Measurements from ENCODE around the gene PHLDB2. TPM values are rescaled to one million over a fixed set of nuclear protein-coding genes. Genes with fewer than 3 reads are reported as not detected.

PHLDB2 gene
- total RNA-seq, 1 donor from 2014 or later = 0.80 TPM

DNA sequence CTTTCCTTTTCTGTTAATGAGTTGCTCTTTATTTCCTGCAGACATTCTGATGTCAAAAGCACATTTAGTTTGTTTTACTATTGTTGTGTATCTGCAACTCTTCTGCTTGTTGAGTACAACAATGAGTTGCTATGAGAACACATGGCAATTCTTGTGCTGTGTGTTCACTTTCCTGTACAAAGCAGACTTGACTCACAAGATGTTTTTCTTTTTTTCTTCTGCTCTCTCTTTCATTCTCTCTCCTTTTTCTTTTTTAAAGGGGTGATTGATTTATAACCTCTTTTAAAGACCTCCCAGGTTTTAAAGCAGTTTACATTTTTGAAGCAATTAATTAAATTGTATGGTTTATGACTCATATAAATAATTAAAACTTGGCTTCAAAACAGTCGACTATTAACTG is 88.2 kb downstream of the PHLDB2 start:
- no peak for DNase-seq (ENCODE audit: low spot score)
- intact Hi-C loops (cut with micrococcal nuclease) = no loop called here
- H3K27ac Mint-ChIP-seq = no peak overlapping the region
- H3K9me3 Mint-ChIP-seq = no peaks in the 10 kb centered on the region
- no peak overlapping the region for H3K4me3 Mint-ChIP-seq (ENCODE audit: low read depth)
- H3K4me1 Mint-ChIP-seq (ENCODE audit: low read depth) = no peaks in the 10 kb centered on the region
- peaks cover 39% of the 10 kb centered on the region for H3K27me3 Mint-ChIP-seq (ENCODE audit: low read depth)
- H3K36me3 Mint-ChIP-seq (ENCODE audit: low read depth) = no peaks in the 10 kb centered on the region

DNA sequence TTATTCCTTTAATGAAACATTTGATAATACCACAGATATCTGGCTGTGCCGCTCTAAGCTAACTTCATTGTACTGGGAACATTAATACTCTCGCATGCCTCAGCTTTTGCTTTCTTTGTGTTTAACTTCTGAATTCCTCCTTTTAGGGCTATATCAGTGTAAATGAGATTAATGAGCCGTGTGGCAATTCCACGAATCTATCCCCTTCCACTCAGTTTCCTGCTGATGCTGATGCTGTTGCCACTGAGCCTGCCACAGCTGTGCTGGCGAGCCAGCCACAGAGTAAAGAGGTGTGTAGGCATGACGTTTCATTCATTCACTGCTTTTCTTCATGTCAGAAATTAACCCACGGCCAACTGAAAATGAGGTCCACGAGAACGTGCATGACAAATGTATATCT is 89.7 kb downstream of the PHLDB2 start:
- intact Hi-C loops (cut with micrococcal nuclease) = no loop called here
- H3K4me1 Mint-ChIP-seq (ENCODE audit: low read depth) = no peaks in the 10 kb centered on the region
- H3K9me3 Mint-ChIP-seq = no peaks in the 10 kb centered on the region
- peaks cover 39% of the 10 kb centered on the region for H3K27me3 Mint-ChIP-seq (ENCODE audit: low read depth)
- H3K4me3 Mint-ChIP-seq (ENCODE audit: low read depth) = no peak overlapping the region
- H3K27ac Mint-ChIP-seq = no peak overlapping the region
- no peak for DNase-seq (ENCODE audit: low spot score)
- H3K36me3 Mint-ChIP-seq (ENCODE audit: low read depth) = no peaks in the 10 kb centered on the region

DNA sequence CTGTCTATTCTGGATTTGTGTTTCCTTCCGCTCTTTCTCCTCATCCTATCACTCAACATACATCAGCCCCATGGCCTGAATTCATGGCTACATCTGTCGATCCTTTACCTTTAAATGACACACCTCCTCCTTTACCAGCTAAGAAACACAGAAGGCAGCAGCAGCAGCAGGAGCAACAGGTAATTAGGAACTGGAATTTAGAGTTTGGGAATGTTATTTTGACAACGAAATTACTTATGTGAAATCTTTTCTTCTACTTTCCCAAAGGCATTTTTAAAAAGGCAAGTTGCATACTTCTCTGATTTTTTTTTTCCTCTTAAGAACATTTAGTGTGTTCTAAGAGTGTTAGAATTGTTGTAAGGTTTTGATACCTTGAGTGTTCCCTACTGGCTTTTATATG is 90.6 kb downstream of the PHLDB2 start:
- intact Hi-C loops (cut with micrococcal nuclease) = no loop called here
- H3K27me3 Mint-ChIP-seq (ENCODE audit: low read depth) = peaks cover 39% of the 10 kb centered on the region

DNA sequence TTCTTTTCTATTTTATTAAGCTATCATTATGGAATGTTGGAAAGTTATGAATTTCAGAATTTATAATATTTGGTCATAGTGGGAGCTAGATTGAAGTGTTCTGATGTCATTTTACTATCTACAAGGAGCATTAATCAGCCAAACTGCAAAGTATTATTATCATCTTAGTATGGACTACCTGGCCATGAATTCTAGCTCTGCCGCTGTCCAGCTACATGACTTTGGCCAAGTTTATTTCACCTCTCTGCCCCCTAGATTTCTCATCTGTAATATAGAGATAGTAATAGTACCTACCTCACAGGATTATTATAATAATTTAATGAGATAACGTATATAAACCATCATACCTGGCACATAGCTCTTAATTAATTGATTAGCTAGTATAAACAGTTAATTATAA is 92.0 kb downstream of the PHLDB2 start:
- Mint-ChIP-seq H3K27me3 (ENCODE audit: low read depth) (peaks cover 34% of the 10 kb centered on the region), H3K4me3 (ENCODE audit: low read depth) (no peak overlapping the region), H3K4me1 (ENCODE audit: low read depth) (no peaks in the 10 kb centered on the region), H3K27ac (no peak overlapping the region), H3K9me3 (no peaks in the 10 kb centered on the region), H3K36me3 (ENCODE audit: low read depth) (no peaks in the 10 kb centered on the region)
- no peak for DNase-seq (ENCODE audit: low spot score)
- intact Hi-C loops (cut with micrococcal nuclease) = no loop called here

More for the DNA sequence above, 90.6 kb downstream of the PHLDB2 start:
- Mint-ChIP-seq H3K27ac (no peak overlapping the region), H3K4me1 (ENCODE audit: low read depth) (no peaks in the 10 kb centered on the region), H3K4me3 (ENCODE audit: low read depth) (no peak overlapping the region), H3K36me3 (ENCODE audit: low read depth) (no peaks in the 10 kb centered on the region), H3K9me3 (no peaks in the 10 kb centered on the region)
- DNase-seq (ENCODE audit: low spot score) = no peak

DNA sequence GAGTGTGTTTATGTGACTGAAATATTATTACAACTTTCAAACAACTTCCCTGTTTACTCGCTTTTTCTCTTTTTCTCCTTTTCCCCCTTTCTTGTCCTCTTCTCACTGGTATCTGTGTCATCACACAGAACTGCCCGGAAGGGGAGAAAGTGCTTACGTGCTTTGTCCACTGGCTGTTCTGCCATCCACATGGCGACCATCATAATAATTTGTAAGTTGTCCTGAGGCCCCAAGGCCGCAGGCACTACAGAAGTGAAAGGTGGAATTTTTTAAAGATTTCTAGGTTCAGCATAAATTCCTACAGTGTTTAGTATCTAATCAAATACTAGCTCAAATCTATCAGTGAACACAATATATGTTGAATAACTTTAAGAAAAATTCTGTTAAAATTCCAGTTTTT is 93.0 kb downstream of the PHLDB2 start:
- no peaks in the 10 kb centered on the region for H3K9me3 Mint-ChIP-seq
- intact Hi-C loops (cut with micrococcal nuclease) = no loop called here

DNA sequence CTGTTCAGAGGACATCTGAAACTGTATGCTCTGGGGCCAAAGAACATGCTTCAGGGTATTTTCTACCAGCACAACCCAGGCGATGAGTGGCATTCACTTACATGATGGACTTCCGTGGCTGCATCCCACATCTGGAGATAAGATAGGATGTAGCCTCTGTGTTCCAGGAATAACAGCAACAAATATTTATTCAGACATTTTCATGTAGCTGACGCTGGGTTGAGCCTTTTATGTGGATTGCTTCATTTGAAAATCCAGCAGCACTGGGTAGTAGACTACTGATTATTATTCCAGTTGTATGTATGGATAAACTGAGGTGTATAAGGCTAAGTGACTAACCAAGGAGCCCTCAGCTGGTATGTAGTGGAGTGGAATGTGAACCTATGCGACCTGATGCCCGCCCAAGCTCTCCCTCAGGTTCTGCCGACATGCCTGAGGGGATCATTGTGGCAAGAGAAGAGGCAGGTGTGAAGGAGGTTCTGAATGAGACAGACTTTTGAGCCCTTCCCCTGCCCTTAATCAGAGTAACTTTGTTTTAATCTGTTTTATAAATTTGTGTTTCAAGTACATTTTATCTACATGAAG is 93.9 kb downstream of the PHLDB2 start:
- H3K27me3 Mint-ChIP-seq (ENCODE audit: low read depth) = peaks cover 29% of the 10 kb centered on the region
- DNase-seq (ENCODE audit: low spot score) = no peak
- no peaks in the 10 kb centered on the region for H3K9me3 Mint-ChIP-seq
- no peak overlapping the region for H3K4me3 Mint-ChIP-seq (ENCODE audit: low read depth)
- no peaks in the 10 kb centered on the region for H3K36me3 Mint-ChIP-seq (ENCODE audit: low read depth)
- intact Hi-C loops (cut with micrococcal nuclease) = no loop called here
- H3K4me1 Mint-ChIP-seq (ENCODE audit: low read depth) = peaks cover 2% of the 10 kb centered on the region
- H3K27ac Mint-ChIP-seq = no peak overlapping the region

More for the DNA sequence above, 93.0 kb downstream of the PHLDB2 start:
- Mint-ChIP-seq H3K27ac (no peak overlapping the region), H3K27me3 (ENCODE audit: low read depth) (peaks cover 28% of the 10 kb centered on the region), H3K4me1 (ENCODE audit: low read depth) (no peaks in the 10 kb centered on the region), H3K36me3 (ENCODE audit: low read depth) (no peaks in the 10 kb centered on the region), H3K4me3 (ENCODE audit: low read depth) (no peak overlapping the region)
- no peak for DNase-seq (ENCODE audit: low spot score)

DNA sequence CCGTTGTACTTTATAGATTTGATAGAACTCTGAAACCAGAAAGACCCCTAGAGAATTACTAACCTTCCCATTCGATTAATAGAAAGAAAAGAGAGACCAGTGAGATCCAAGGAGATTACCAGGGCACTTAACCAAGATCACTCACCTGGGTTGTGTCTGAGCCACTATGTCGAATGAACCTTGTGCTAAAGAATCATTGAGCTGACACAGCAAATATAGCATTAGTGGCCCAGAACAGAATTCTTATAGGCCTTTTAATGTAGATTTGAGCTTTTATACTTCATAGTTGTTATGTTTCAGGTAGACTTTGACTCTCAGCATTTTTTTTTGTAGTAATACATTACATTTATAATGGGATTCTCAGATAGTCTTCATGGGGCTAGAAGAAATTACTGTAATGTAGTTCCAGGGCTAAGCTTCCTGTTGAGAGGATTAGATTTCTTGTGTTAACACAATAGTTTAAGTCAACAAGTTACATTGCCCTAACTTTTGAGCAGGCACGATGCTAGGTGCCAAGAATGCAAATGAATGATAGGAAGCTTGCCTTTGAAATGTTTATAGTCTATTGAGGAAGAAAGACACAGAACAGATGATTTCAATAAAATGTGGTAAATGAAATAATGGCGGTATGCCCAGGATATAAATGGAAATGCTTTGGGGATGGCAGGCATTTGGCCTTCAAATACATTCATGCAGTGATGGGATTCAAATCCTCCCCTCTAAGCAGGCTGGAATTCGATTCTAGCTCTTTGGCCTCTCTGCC is 95.3 kb downstream of the PHLDB2 start:
- no peak overlapping the region for H3K27ac Mint-ChIP-seq
- peaks cover 23% of the 10 kb centered on the region for H3K27me3 Mint-ChIP-seq (ENCODE audit: low read depth)
- intact Hi-C loops (cut with micrococcal nuclease) = no loop called here
- no peak for DNase-seq (ENCODE audit: low spot score)
- H3K36me3 Mint-ChIP-seq (ENCODE audit: low read depth) = no peaks in the 10 kb centered on the region
- H3K4me1 Mint-ChIP-seq (ENCODE audit: low read depth) = peaks cover 2% of the 10 kb centered on the region
- H3K4me3 Mint-ChIP-seq (ENCODE audit: low read depth) = no peak overlapping the region
- H3K9me3 Mint-ChIP-seq = no peaks in the 10 kb centered on the region

DNA sequence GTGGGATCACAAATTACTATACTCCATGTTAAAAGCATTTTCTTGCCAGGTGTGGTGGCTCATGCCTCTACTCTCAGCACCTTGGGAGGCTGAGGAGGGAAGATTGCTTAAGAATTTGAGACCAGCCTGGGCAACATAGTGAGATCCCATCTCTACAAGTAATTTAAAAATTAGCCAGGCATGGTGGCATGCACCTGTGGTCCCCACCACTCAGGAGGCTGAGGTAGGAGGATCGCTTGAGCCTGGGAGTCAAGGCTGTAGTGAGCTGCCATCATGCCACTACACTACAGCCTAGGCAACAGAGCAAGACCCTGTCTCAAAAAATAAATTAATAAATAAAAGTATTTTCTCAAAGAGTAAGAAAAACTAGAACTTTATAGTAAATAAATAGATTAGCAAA is 96.8 kb downstream of the PHLDB2 start:
- intact Hi-C loops (cut with micrococcal nuclease) = no loop called here
- peaks cover 2% of the 10 kb centered on the region for H3K4me1 Mint-ChIP-seq (ENCODE audit: low read depth)
- H3K9me3 Mint-ChIP-seq = no peaks in the 10 kb centered on the region

DNA sequence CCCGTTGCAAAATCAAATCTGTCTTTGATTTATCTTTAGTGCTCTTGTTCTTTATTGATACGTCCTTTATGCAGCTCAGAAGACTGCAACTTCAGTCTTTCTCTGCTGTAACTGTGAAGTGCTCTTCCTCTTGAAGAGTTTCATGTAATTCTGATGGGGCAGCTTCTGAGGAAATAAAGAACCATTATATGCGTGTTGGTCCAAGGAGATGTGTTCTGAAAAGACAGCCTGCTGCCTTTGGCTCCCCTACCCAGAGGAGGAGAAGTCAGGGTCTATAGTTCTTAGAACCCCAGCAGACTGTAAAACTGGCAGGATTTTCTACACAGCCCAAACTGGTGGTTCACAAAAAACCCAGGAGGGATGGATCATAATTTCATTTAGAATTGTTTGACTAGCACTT is 97.4 kb downstream of the PHLDB2 start:
- peaks cover 10% of the 10 kb centered on the region for H3K27me3 Mint-ChIP-seq (ENCODE audit: low read depth)
- intact Hi-C loops (cut with micrococcal nuclease) = no loop called here
- no peaks in the 10 kb centered on the region for H3K9me3 Mint-ChIP-seq
- no peaks in the 10 kb centered on the region for H3K36me3 Mint-ChIP-seq (ENCODE audit: low read depth)
- no peak overlapping the region for H3K4me3 Mint-ChIP-seq (ENCODE audit: low read depth)
- DNase-seq (ENCODE audit: low spot score) = no peak
- peaks cover 2% of the 10 kb centered on the region for H3K4me1 Mint-ChIP-seq (ENCODE audit: low read depth)
- H3K27ac Mint-ChIP-seq = no peak overlapping the region

More for the DNA sequence above, 96.8 kb downstream of the PHLDB2 start:
- Mint-ChIP-seq H3K27me3 (ENCODE audit: low read depth) (peaks cover 13% of the 10 kb centered on the region), H3K36me3 (ENCODE audit: low read depth) (no peaks in the 10 kb centered on the region), H3K27ac (no peak overlapping the region), H3K4me3 (ENCODE audit: low read depth) (no peak overlapping the region)
- DNase-seq (ENCODE audit: low spot score) = no peak

DNA sequence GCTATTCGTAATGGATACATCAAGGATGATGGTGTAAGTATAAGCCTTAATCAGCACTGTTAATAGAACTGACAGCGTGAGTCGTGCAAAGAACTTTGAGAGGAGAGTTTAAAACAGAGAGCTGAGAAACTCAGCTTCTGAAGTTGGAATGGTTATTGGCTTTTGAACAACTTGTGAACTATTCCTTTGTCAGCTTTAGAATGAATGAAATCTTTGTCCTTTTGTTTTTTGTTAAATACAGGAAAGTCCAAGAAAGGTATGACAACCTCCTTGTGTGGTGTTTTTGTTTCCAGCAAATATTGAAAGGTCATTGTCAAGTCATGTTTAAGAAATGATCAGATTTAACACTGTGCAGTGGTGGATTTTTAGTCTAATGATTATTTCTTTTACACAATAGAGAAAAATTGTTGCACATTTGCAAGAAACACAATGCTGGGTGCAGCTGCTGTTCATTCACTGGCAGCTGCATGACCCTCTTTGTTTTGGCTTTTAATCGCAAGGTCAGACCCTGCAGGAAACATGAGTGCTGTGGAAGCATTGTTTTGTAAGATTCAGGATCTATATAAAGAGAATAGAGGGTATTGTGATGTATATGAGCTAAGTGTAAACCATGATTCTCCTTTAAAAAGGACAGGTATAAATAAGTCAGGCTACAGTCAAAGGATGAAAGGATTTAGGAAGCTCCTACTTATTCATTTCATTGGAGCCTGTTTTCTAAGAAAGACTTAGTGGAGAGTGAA is 98.1 kb downstream of the PHLDB2 start:
- Mint-ChIP-seq H3K4me1 (ENCODE audit: low read depth) (peaks cover 2% of the 10 kb centered on the region), H3K36me3 (ENCODE audit: low read depth) (no peaks in the 10 kb centered on the region), H3K27ac (no peak overlapping the region)

DNA sequence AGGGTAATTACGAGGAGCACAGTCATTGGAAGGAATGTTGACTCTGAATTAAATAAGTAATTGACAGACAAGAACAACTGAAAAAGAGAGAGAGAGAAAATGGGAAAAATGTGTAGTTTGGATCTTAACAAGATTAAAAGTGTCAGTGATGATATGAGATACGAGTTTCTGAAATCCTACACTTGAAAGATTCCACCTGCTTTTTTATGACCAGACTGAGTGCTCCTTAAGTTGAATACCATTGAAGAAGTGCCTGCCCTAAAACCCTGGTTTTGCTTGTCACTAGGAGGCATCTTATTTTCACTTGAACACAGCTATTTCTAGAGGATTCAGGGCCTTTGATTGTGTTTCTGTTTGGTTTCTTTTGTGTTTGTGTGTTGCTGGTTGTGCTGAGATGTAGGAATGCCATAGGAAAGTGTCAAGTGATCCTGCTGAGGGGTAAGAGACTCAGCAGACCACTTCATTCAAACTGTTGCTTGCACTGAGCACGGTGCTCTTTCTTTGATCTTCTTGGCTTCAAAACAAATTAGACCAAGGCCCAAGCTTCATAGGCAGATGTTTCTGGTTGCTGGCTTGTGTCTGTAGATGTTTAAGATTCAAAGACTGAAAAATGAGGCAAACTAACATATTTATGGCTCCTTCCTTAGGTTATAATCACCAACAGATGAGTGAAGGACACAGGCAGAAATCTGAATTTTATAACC is 102.5 kb downstream of the PHLDB2 start:
- no peaks in the 10 kb centered on the region for H3K9me3 Mint-ChIP-seq
- peaks cover 7% of the 10 kb centered on the region for H3K27me3 Mint-ChIP-seq (ENCODE audit: low read depth)
- no peak overlapping the region for H3K27ac Mint-ChIP-seq
- no peaks in the 10 kb centered on the region for H3K36me3 Mint-ChIP-seq (ENCODE audit: low read depth)
- no peak overlapping the region for H3K4me3 Mint-ChIP-seq (ENCODE audit: low read depth)
- no peak for DNase-seq (ENCODE audit: low spot score)
- peaks cover 13% of the 10 kb centered on the region for H3K4me1 Mint-ChIP-seq (ENCODE audit: low read depth)
- intact Hi-C loops (cut with micrococcal nuclease) = no loop called here

More for the DNA sequence above, 98.1 kb downstream of the PHLDB2 start:
- no peaks in the 10 kb centered on the region for H3K9me3 Mint-ChIP-seq
- peaks cover 7% of the 10 kb centered on the region for H3K27me3 Mint-ChIP-seq (ENCODE audit: low read depth)
- intact Hi-C loops (cut with micrococcal nuclease) = no loop called here
- no peak overlapping the region for H3K4me3 Mint-ChIP-seq (ENCODE audit: low read depth)
- DNase-seq (ENCODE audit: low spot score) = no peak

DNA sequence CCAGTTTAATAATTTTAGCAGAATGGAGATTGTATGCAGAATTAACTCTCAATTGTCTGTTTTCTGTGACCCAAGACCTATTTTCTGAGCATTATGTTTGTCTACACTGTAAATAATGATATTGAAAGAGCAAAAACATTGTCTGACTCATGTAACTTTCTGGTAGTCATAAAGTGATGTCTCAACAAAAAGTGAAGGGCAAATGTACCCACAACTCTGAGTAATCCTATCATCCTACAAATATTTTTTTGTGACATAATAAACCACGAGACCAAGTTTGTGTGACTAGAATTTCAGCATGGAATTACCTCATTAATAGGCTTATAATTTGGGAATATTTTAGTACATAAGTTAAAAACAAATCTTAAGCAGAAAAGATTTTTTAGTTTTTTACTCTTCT is 104.4 kb downstream of the PHLDB2 start:
- H3K36me3 Mint-ChIP-seq (ENCODE audit: low read depth) = no peaks in the 10 kb centered on the region
- H3K4me1 Mint-ChIP-seq (ENCODE audit: low read depth) = peaks cover 17% of the 10 kb centered on the region
- H3K4me3 Mint-ChIP-seq (ENCODE audit: low read depth) = no peak overlapping the region
- intact Hi-C loops (cut with micrococcal nuclease) = no loop called here
- DNase-seq (ENCODE audit: low spot score) = no peak
- H3K27ac Mint-ChIP-seq = no peak overlapping the region
- no peaks in the 10 kb centered on the region for H3K9me3 Mint-ChIP-seq
- H3K27me3 Mint-ChIP-seq (ENCODE audit: low read depth) = no peaks in the 10 kb centered on the region
